GM19463 (cell line): ENCODE measurements around the gene PPP2R2C.

Experiments used
- ATAC-seq: cut with Tn5 transposase; IDR thresholded peaks from one replicate; pipeline ENCODE4 v1.9.1; 2021; ENCODE audit warnings: mild to moderate bottlenecking, moderate library complexity; ENCODE audit not compliant: unreplicated experiment

PPP2R2C gene

DNA sequence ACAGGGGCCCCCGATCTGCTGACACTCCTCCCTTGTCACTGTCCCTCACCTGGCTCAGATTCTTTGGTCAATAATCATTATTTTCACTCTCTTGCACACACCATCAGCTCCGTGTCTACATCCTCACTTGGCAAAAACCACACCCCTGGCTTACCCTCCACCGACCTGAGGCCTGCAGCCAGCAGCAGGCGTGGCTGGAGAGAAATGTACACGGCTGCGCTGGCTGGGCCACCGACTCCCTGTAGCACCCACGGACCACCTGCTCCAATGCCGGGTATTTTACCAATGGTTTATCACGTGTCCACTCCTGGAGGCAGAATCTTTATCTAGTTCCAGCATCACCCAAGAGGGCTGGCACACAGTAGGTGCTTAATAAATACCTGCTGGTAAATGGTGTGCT is 104.3 kb downstream of the PPP2R2C start:
- no peak for ATAC-seq

DNA sequence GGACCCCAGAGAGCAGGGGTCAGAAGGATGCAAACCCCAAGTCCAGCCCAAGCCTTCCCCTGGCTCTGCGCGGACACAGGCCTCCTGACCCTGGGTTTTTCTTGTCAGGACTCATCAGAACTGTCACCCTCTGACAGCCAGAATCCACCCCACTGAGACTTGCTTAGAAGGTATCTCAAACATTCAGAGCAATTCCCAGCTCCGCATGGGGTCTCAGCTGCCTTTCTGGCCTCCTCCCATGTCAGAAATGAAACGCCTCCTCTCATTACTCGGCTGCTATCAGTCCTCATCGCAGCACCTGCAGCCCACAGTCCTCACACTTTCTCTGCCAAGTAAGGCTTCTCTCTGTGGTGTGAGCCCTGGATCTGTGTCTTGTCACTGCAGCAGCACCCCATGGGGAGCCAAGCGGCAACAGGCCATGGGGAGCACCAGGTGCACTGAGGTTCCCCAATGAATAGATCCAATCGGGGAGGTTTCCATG is 105.0 kb downstream of the PPP2R2C start:
- no peak for ATAC-seq

DNA sequence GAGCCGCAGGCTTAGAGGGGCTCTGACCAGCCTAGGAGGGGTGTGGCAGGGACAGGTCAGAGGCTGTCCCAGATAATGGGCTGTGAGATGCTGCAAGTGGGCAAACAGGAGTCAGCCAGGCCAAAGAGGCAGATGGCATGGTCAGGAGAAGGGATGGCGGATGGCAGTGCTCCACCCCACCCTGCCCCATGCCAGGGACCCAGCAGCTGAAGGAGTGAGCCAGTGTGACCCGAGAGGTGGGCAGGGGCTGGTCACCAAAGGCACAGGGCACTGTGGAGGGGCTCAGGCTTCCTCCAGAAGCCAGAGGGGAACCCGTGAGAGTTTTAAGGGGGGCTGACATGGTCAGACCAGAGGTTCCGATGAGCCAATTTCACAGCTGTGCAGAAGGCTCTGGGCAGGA is 105.8 kb downstream of the PPP2R2C start:
- ATAC-seq: no peak

DNA sequence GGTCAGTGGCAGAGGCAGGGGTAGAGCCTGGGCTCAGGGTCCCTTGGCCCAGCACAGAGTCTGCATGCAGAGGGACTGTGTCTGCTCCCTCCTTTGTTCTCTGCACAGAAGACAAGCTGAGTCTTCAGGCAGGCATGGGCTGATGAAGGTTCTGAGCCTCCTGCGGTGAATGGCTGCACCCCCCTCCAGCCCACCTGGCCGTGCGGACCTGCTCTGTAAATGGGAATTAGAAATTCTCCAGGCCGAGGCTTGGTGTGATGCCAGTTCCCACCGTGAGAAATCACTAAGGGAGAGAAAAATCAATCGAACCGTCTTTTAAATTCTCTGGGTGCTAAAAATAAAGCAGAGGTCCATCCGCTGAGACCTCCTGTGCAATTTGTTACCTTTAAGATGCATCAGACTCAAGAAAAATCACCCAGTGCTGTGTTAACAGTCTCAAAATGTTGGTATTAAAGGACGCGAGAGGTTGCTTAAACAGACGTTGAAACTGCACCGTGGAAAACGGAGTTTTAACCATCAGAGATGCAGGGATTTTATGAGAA is 106.8 kb downstream of the PPP2R2C start:
- no peak for ATAC-seq

DNA sequence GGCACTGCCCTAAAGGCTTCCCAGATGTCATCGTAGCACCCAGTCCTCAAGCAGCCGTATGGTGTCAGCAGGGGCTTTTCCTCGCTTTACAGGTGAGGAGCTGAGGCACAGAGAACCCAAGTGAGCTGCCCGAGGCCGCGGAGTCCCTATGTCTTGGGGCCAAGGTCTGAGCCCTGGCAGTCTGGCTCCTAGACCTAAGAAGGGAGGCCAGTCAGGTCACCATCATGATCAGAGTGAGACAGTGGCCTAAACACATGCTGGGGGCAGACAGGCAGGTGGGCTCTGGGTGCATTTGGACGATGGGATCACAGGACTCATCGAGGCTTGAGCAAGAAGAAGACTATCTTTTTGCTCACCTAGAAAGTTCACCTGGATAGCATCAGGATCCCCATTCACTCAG is 107.8 kb downstream of the PPP2R2C start:
- ATAC-seq: no peak

DNA sequence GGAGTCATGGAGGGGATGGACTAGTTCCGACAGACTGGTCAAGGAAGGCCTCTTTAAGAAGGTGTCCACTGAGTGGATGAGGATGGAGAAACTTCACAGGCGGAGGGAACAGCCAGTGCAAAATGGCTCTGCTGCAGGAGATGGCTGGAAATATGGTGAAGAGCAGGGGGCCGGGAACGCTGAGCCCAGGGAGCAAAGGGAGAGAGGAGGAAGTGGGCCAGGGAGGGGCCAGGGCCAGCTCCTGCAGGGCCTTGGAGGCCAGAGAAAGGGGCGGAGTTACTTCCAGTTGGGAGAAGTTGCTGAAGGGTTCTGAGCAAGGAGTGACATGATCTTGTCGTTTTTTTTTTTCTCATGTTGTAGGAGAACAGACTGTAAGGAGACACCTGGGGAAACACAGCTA is 108.3 kb downstream of the PPP2R2C start:
- no peak for ATAC-seq

DNA sequence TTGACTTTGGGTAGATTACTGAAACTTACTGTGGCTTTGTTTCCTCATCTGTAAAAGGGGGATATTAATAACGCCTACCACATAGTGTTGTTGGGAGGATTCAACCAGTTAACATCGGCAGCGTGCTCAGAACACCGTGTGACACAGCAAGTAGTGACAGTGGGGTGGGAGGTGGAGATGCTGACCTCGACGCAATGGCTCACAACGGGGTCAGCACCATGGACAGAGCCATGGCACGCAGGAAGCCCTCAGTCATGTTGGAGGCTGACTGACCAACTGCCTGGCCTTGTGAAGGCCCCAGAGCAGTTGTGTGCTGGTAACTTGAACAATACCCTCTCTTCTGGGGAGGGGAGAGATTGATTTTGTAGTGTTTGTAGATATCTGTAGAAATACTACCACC is 109.5 kb downstream of the PPP2R2C start:
- ATAC-seq: no peak

DNA sequence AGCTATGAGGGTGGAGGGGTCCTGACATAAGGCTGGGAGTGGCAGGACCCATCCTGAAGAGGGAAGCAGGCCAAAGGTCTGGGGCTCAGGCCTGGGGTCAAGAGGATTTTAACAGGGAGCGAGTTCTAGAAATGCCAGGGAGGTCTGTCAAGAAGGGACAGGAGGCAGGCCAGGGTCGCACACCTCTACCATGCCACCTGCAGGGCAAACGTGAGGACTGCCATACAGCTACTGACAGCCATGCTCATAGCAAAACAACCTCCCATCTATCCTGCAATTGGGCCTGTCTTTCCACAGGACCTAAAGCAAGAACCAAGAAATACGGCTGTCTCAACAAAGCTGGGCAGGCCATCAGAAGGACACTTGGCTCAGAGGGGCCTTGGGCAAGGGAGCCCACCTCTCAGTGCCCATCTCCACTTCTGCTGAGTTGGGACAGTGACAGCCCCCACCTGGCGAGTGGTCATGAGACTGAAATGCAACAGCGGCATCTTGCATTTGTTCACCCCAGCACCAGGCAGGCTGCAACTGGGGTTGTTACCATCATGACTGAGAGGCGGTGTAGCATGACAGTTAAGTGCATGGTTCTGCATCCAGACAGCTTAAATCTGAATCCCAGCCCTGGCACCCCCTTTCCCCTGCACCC is 110.0 kb downstream of the PPP2R2C start:
- ATAC-seq: no peak

DNA sequence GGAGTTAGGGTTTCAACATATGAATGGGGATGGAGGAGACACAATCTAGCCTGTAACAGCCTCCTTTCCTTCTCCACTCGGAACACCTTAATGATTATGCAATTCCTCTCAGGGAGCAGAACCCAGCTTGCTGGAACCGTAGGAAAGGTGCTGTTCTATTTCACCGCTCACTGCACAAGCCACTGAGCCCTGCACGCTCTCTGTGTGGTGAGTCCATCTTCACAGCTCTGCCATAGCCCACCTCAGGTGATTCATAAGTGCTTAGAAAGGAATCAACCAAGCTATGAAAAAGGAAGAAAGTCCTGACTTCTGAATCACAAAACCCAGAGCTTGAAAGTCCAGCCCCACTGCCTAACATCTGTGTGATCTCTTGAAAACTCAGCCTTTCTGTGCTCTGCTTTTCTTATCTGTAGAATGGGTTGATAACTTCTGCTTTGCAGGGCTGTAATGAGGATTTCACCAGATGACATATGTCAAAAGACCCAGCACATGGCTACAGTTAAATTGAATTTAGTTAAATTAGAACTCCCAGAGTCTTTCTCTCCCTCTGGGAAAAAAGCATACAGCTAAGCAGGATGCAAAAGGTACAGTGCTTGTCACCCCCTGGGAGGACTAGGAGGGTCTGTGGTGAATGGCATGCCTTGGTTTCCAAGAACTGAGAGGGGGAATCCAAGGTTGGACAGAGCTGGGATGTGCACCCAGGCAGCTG is 111.2 kb downstream of the PPP2R2C start:
- ATAC-seq: no peak

DNA sequence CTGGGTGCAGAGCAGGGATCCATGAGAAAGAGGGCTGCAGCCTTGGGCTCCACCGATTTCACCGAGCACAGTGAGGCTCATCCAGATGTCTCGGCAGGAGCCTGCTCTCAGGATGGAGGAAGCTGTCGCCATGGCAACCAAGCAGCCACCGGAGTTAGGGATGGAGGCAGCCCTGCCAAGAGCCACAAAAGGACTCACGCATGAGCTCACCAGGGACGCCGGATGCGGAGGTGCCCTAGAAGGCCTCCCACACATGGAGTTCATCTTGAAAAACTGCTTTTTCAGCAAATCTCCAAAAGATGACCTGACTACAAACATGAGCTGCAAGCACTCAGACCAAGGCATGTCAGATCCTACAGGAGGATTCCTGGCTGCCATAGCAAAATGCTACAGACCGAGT is 112.0 kb downstream of the PPP2R2C start:
- ATAC-seq: no peak

DNA sequence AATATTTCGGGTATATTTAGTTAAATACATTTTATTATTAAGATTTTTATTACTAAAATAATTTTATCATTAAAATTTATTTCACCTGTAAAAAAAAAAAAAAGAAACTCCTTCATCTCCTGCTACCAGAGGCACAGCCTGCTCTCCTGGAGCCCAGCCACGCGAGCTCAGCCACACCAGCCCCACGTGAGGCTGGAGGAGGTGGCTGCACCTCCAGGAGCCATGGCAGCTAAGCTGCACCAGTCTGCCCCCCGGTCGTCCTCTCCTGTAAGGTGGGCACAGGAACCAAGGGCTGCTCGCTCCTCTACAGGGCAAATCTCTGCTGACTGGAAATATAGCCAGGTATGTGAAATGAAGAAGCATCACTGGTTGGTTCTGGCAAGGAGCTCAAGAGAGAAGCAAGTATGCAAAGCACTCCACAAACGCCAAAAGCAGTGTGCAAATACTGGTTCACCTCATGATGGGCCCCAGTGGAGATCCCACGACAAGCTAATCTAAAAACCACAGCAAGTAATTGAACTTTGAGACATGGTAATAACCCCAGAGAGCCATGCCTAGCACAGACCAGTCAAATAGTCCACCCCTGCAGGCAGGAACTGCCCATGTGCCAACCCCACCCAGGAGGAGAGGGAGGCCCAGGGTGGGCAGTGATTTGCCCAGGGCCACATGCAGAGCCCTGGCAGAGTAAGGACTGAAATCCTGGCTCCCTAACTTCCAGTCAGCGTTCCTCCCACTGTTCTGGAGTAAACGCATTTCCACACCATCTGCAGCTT is 112.7 kb downstream of the PPP2R2C start:
- ATAC-seq: no peak

DNA sequence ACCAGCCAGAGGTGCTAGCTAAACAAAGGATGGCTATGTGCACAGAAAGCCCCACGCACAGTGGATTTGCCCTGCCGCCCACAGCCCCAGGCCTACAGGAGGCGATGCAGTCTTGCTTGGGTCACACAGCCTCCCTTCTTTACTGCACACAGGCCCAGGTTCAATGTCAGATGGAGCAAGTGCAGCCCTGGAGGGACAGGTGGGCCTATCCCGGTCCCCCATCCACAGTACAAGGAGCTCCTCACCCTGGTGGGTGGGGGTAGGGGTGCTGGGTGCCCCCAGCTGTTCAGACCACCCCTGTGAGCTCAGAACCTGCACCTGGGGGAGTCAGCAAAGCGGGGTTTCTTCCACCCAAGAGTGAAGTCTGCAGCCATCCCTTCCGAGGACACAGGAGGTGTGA is 114.9 kb downstream of the PPP2R2C start:
- ATAC-seq: no peak

DNA sequence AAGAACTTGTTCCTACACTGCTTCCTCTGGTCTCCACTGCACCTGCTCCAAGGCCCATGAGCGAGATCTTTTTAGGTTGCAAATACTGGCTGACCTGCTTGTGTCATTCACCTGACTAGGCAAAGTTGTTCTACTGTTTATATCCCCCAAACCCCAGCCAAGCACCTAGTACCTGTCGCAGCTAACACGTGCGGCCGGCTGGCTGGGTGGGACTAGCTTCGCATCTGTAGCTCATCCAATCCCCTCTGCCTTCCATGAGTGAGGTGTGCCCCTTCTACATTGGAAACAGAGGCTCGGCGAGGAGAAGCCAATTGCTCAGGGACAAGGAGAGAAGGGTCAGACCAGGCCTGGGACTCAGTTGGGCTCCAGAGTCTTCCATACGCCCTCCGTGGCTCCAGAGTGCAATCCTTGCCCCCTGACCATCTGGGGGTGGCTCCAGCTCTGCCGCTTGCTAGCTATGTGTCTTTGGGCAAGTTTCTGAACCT is 116.3 kb downstream of the PPP2R2C start:
- no peak for ATAC-seq

DNA sequence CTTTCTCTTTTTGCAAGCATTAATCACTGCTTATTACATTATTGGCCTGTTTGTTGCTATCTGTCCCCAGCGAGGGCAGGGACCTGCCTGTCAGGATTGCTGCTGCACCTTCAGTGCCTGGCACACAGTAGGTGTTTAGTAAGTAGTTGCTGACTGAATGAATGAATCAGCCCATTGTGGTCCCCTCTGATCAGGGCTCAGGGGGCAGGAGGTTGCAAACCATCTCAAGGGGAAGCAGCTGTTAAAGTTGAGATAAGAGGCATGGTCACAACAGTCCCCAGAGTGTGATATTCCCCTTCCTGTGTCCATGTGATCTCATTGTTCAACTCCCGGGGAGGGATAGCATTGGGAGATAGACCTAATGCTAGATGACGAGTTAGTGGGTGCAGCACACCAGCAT is 117.4 kb downstream of the PPP2R2C start:
- ATAC-seq: no peak

DNA sequence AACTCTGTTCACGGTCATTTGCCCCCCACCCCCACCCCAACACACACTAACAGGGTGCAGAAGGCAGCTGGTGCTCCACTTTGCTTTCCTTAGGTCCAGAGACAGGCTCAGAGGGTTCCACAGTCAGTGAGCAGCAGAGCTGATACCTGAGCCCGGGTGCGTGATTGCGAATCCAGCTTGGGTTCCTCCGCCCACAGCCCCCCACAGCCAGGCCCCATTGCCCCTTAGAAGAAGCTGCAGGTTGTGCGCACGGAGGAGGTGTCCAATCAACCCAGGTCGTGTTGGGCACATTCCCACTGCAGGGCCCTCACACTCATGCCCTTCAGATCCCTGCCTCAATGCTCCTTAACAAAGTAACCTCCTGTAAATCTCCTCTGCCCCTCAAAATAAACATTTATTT is 117.8 kb downstream of the PPP2R2C start:
- ATAC-seq: no peak

DNA sequence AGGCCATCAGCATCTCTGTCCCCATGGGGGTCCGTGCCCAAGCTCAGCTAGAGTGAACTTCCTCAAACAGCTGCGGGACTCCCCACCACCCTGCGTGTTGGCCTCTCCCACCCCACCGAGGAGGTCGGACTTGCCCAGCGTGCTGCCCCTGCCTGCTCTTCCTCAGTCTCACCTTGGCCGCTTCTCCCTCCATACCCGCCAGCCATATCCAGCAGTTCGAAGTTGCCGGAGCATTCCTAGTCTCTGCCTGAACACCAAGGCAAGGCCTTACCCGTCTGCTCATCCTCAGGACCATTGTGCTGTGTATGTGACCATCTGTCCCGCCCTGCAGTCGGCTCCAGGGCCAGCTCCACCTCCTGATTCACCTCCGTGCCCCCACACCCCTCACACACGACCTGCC is 118.3 kb downstream of the PPP2R2C start:
- no peak for ATAC-seq

DNA sequence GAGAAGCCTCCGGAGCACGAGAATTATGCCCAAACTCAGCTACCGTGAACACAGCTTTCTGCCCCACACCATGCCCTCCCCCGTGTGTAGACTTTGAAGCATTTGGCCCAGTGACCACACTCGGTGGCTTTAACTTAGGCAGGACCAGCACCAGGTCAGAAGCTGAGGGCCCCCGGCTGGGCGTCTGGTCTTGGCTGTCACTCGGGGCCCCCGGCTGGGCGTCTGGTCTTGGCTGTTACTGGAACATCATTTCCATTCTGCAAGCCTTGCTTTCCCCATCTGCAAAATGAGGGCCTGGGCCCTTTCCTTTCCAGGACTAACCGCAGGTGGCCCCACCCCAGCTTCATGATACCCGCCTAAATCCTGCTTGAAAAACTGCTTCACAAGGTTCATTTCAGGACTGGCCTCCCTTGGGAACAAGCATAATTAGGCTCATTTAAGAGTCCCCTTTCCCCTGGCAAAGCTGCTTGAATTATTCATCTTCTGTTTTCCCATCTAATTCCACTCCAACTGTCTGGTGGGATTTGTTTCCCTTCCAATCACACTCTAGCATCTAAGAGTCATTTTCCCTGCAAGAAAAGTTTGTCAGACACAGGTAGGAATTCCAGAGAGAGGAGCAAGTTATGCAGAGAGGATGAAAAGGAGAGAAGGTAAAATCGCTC is 120.3 kb downstream of the PPP2R2C start:
- no peak for ATAC-seq

DNA sequence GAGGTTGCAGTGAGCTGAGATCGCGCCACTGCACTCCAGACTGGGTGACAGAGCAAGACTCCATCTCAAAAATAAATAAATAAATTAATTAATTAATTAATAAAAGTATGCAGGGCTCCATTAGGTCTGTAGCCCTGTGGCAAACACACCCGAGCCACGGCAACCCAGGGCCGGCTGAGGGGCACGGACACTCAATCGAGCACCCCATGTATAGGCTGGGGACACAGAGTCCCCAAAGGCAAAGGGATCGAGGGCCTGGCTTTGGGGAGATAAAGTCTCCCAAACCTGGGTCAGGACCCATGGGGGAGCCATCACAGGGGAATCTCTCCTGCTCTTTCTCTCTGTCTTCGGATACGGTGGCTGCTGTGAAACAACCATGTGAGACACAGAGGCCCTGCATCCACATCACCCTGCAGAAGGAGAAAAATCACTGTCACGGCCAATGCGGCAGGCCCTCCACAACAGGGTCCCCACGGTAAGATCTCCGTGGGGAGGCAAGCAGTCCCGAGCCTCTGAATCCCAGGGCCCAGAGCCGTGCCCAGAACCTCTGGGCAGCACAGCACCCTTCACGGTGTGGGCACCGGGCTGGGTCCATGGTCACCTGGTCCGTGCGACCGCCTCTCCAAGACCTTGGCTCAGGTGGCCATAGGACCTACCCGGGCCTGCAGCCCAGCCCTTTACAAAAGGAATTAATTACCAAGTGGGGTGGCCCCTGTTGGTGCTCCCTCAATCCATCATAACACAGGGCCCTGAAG is 121.0 kb downstream of the PPP2R2C start:
- ATAC-seq: no peak

DNA sequence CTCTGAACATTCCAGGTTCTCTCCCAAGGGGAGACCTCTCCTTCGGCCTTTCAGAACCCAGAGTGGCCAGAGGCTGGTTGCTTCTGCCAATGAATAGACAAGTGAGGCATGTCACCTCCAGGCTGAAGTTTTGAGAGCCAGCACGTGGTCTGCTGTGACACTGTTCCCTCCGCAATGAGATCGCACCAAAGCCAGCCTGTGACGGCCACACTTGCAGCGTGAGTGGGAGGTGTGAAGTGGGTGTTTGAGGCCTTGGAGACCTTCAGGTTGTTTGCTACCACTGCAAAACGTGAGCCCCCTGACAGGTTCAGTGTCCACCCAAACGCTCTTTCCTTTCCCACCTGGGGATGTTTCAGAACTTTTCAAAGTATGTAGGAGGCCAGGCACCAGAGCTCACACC is 121.8 kb downstream of the PPP2R2C start:
- no peak for ATAC-seq

DNA sequence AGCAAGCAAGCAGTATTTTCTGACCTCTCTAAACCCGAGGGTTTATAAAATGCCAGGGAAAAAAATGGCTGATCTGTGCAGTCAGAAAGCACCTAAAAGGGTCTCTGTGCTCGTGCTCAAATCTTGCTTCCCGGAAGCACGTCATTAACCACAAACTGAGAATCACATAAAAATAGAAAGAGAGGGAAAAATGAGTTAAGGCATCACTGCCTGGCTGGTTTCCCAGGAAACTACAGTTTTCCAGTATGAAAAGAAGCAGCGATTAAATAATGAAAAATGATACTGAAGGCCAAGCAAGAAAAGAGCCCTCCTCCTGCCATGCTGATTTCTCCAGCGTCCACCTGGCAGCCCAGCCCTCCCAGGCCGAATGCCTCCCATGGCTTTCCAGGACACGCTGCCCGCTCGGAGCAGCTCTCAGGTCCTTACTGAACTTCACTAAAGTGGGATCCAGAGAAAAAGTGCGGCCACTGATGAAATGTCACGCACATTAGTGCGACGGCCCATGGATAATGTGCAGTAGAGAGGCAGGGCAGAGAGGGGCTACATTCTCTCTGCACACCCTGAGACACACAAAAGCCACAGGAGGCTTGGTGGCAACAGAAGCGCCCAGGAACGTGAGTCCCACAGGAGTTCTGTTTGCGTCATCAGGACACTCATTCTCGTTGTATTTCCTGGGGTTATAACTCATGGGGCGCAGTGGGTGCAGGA is 122.4 kb downstream of the PPP2R2C start:
- ATAC-seq: no peak
